Measurements from ENCODE around the gene UFSP2. TPM values are rescaled to one million over a fixed set of nuclear protein-coding genes. Genes with fewer than 3 reads are reported as not detected.

The UFSP2 gene
- total and polyA plus RNA-seq, 2 experiments from 2014 or later: 29.0 to 53.0 TPM

GRCh38 chr4:185435466-185435865 is 9.7 kb upstream of the UFSP2 start (continued):
- TF ChIP-seq CTCF (conservative IDR thresholded peaks at IDR 0.05; ENCODE audit: low read depth in 2 of 2) (no peak), ZNF331 (CRISPR knock-in tag; IDR thresholded peaks at IDR 0.05; ENCODE audit: low read depth) (no peak)

GRCh38 chr4:185429660-185430059 is 3.9 kb upstream of the UFSP2 start:
- Histone ChIP-seq H4K20me1 (replicated peaks; ENCODE audit: insufficient read depth) (no peaks in the 10 kb centered on the region), H3K27ac (ENCODE audit: low read depth) (no peak overlapping the region), H3K79me2 (replicated peaks; ENCODE audit: insufficient read depth) (peaks cover 6% of the 10 kb centered on the region), H3K4me2 (no peak overlapping the region), H3K4me3 (no peak overlapping the region), H3K4me1 (ENCODE audit: insufficient read depth) (peaks cover 4% of the 10 kb centered on the region; the same call in 1 of the 2 replicates), H2AFZ (no peak overlapping the region), H3K36me3 (ENCODE audit: insufficient read depth) (no peaks in the 10 kb centered on the region), H3F3A (replicated peaks; ENCODE audit: low read depth) (no peaks in the 10 kb centered on the region), H3K9me2 (ENCODE audit: insufficient read depth) (no peaks in the 10 kb centered on the region), H3K27me3 (ENCODE audit: insufficient read depth) (no peaks in the 10 kb centered on the region)
- Mint-ChIP-seq H3K27me3 (ENCODE audit: insufficient read depth, low read depth, poor library complexity) (peaks cover 6% of the 10 kb centered on the region), H3K4me3 (no peak overlapping the region), H3K4me1 (peaks cover 7% of the 10 kb centered on the region), H3K27ac (no peak overlapping the region), H3K9me3 (no peaks in the 10 kb centered on the region; the same call in 2 of the 3 replicates), H3K36me3 (ENCODE audit: low read depth) (no peaks in the 10 kb centered on the region; the same call in 2 of the 3 replicates)
- TF ChIP-seq CTCF (conservative IDR thresholded peaks at IDR 0.05; ENCODE audit: low read depth in 2 of 2): no peak
- TF ChIP-seq POLR2AphosphoS5 (IDR thresholded peaks at IDR 0.05; ENCODE audit: low read depth): no peak
- TF ChIP-seq ZNF331 (CRISPR knock-in tag; IDR thresholded peaks at IDR 0.05; ENCODE audit: low read depth): no peak
- no peak for TF ChIP-seq JUNB (IDR thresholded peaks at IDR 0.05; ENCODE audit: unreplicated experiment)
- TF ChIP-seq EZH2 (IDR thresholded peaks at IDR 0.05; ENCODE audit: low read depth, unreplicated experiment): no peak
- TF ChIP-seq EZH2phosphoT487 (IDR thresholded peaks at IDR 0.05; ENCODE audit: unreplicated experiment): no peak
- TF ChIP-seq NANOG (IDR thresholded peaks at IDR 0.05; ENCODE audit: borderline replicate concordance): no peak
- TF ChIP-seq ZNF114 (CRISPR knock-in tag; IDR thresholded peaks at IDR 0.05): no peak
- no peak for TF ChIP-seq ZNF462 (CRISPR knock-in tag; IDR thresholded peaks at IDR 0.05)
- no peak for TF ChIP-seq CREB1 (CRISPR knock-in tag; IDR thresholded peaks at IDR 0.05; ENCODE audit: low read depth)
- DNase-seq (ENCODE audit: low spot score) (no peak), ATAC-seq (no peak)
